Fibroblast of lung (primary cell): ENCODE data around the gene POLR1G.

Experiments
- CTCF ChIP-seq, 2 donors: IDR thresholded peaks in 1 of 2; conservative IDR thresholded peaks in 1 of 2; 1 replicate in 1 of 2; 2 replicates in 1 of 2; pipeline ENCODE4 v1.5.1; 2011 to 2012; ENCODE audit warnings: low read length in 2 of 2, control low read depth in 1 of 2, inconsistent platforms in 1 of 2, low read depth in 1 of 2, mild to moderate bottlenecking in 1 of 2
- EZH2 ChIP-seq: IDR thresholded peaks from 2 replicates; pipeline ENCODE4 v1.5.1; 2012; ENCODE audit warnings: low read length, control low read depth, mild to moderate bottlenecking; ENCODE audit errors: missing control alignments

GRCh38 chr19:45357445-45357783, 49.0 kb upstream of the POLR1G start:
- TF ChIP-seq CTCF (conservative IDR thresholded peaks at IDR 0.05 in 1 of 2, IDR thresholded peaks at IDR 0.05 in 1 of 2; ENCODE audit: low read depth in 1 of 2, low read length in 2 of 2) (no peak), EZH2 (no peak)
